ENCODE measurements around the gene OBSL1.

OBSL1 gene

GRCh38 chr2:219563271-219563928 lies 7.9 kb downstream of the OBSL1 start:
- Histone ChIP-seq H3K36me3 (ENCODE audit: control insufficient read depth, insufficient read depth, low read length) (peaks cover 34% of the 10 kb centered on the region), H3K27me3 (ENCODE audit: control insufficient read depth, insufficient read depth, low read length) (no peaks in the 10 kb centered on the region), H3K4me1 (ENCODE audit: control insufficient read depth, insufficient read depth, low read length) (peaks cover 51% of the 10 kb centered on the region), H3K4me3 (ENCODE audit: low read depth, low read length) (no peak overlapping the region), H3K9me3 (ENCODE audit: control insufficient read depth, insufficient read depth, low read length) (no peaks in the 10 kb centered on the region), H3K9ac (ENCODE audit: low read depth, low read length) (no peak overlapping the region), H3K27ac (ENCODE audit: low read depth, low read length) (no peak overlapping the region)

- no peak overlapping the region for H3K9ac ChIP-seq (ENCODE audit: low read depth, low read length)
- peaks cover 34% of the 10 kb centered on the region for H3K36me3 ChIP-seq (ENCODE audit: control insufficient read depth, insufficient read depth, low read length)
- H3K27ac ChIP-seq (ENCODE audit: low read depth, low read length) = peak overlapping the region; percentile 37
- no peaks in the 10 kb centered on the region for H3K9me3 ChIP-seq (ENCODE audit: control insufficient read depth, insufficient read depth, low read length)
- H3K27me3 ChIP-seq (ENCODE audit: control insufficient read depth, insufficient read depth, low read length) = no peaks in the 10 kb centered on the region
- peaks cover 51% of the 10 kb centered on the region for H3K4me1 ChIP-seq (ENCODE audit: control insufficient read depth, insufficient read depth, low read length)
- no peak overlapping the region for H3K4me3 ChIP-seq (ENCODE audit: low read depth, low read length)
Observed at GRCh38 chr2:219562049-219563020, 9.0 kb downstream of the OBSL1 start.

GRCh38 chr2:219561179-219562048 lies 9.9 kb downstream of the OBSL1 start:
- H3K9me3 ChIP-seq (ENCODE audit: control insufficient read depth, insufficient read depth, low read length) = no peaks in the 10 kb centered on the region

DNA sequence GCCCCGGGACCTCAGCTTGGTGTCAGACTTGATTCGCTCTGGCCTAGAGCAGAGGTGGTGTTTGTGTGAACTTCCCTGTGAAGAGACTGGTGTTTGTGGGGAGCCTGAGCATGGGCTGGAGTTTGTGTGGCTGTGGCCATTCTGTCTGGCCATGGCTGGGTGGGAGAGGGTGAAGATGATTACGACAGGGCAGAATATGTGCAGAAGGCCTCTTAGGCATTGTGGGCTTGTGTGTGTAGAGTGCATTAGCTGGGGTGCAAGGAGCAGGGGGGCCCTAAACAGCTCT lies 10.5 kb downstream of the OBSL1 start:
- Histone ChIP-seq H3K9me3 (ENCODE audit: control insufficient read depth, insufficient read depth, low read length) (no peaks in the 10 kb centered on the region), H3K9ac (ENCODE audit: low read depth, low read length) (no peak overlapping the region), H3K27me3 (ENCODE audit: control insufficient read depth, insufficient read depth, low read length) (no peaks in the 10 kb centered on the region), H3K4me3 (ENCODE audit: low read depth, low read length) (no peak overlapping the region), H3K4me1 (ENCODE audit: control insufficient read depth, insufficient read depth, low read length) (peaks cover 42% of the 10 kb centered on the region), H3K27ac (ENCODE audit: low read depth, low read length) (no peak overlapping the region), H3K36me3 (ENCODE audit: control insufficient read depth, insufficient read depth, low read length) (peaks cover 42% of the 10 kb centered on the region)

More at GRCh38 chr2:219561179-219562048, 9.9 kb downstream of the OBSL1 start:
- Histone ChIP-seq H3K4me3 (ENCODE audit: low read depth, low read length) (no peak overlapping the region), H3K27me3 (ENCODE audit: control insufficient read depth, insufficient read depth, low read length) (no peaks in the 10 kb centered on the region), H3K9ac (ENCODE audit: low read depth, low read length) (no peak overlapping the region), H3K27ac (ENCODE audit: low read depth, low read length) (peak overlapping the region; percentile 37), H3K4me1 (ENCODE audit: control insufficient read depth, insufficient read depth, low read length) (peaks cover 48% of the 10 kb centered on the region), H3K36me3 (ENCODE audit: control insufficient read depth, insufficient read depth, low read length) (peaks cover 37% of the 10 kb centered on the region)

DNA sequence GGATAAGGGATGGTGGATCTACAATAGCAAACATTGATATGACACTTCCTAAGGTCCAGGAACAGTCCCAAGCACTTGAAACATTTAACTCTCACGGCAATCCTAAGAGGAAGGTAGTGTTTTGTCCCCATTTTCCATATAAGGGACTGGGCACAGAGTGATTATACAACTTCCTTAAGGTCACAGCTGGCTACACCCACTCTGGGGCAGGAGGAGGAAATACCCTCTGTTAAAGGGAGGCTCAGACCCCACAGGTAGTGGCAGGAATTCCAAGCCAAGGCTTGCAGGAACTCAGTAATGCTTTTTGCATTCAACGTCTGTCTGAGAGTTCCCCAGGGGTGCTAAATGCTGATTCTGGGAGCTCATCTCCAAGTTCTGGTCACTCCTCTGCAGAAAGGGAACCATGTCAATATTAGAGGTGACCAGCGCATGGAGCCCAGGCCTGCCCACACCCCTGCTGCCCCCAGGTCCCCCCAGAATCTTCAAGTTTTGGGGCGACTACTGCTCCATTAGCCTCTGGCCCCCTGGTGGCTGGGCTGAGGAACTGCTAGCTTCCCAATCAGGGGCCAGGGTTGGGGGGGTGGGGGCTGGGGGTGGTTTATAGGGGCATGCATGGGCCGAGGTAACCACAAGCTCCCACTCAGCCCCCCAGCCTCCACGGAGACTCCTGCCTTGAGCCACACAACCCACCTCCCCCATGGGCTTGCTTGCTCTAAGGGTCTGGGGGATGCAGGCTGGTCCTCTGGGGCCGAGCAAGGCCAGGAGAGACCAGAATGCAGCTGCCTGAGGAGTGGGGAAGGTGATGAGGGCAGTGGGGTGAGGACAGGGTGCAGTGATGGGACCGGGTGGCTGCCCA lies 11.1 kb downstream of the OBSL1 start:
- Histone ChIP-seq H3K9ac (ENCODE audit: low read depth, low read length) (no peak overlapping the region), H3K27ac (ENCODE audit: low read depth, low read length) (peak overlapping the region; percentile 37), H3K9me3 (ENCODE audit: control insufficient read depth, insufficient read depth, low read length) (no peaks in the 10 kb centered on the region), H3K4me1 (ENCODE audit: control insufficient read depth, insufficient read depth, low read length) (peaks cover 37% of the 10 kb centered on the region), H3K4me3 (ENCODE audit: low read depth, low read length) (no peak overlapping the region), H3K36me3 (ENCODE audit: control insufficient read depth, insufficient read depth, low read length) (peaks cover 42% of the 10 kb centered on the region), H3K27me3 (ENCODE audit: control insufficient read depth, insufficient read depth, low read length) (no peaks in the 10 kb centered on the region)

GRCh38 chr2:219559156-219559915 lies 12.0 kb downstream of the OBSL1 start:
- Histone ChIP-seq H3K4me3 (ENCODE audit: low read depth, low read length) (no peak overlapping the region), H3K4me1 (ENCODE audit: control insufficient read depth, insufficient read depth, low read length) (peaks cover 32% of the 10 kb centered on the region), H3K36me3 (ENCODE audit: control insufficient read depth, insufficient read depth, low read length) (peaks cover 39% of the 10 kb centered on the region), H3K27me3 (ENCODE audit: control insufficient read depth, insufficient read depth, low read length) (peaks cover under 1% of the 10 kb centered on the region; the same call in 1 of the 2 replicates), H3K9me3 (ENCODE audit: control insufficient read depth, insufficient read depth, low read length) (no peaks in the 10 kb centered on the region), H3K9ac (ENCODE audit: low read depth, low read length) (no peak overlapping the region), H3K27ac (ENCODE audit: low read depth, low read length) (no peak overlapping the region)

DNA sequence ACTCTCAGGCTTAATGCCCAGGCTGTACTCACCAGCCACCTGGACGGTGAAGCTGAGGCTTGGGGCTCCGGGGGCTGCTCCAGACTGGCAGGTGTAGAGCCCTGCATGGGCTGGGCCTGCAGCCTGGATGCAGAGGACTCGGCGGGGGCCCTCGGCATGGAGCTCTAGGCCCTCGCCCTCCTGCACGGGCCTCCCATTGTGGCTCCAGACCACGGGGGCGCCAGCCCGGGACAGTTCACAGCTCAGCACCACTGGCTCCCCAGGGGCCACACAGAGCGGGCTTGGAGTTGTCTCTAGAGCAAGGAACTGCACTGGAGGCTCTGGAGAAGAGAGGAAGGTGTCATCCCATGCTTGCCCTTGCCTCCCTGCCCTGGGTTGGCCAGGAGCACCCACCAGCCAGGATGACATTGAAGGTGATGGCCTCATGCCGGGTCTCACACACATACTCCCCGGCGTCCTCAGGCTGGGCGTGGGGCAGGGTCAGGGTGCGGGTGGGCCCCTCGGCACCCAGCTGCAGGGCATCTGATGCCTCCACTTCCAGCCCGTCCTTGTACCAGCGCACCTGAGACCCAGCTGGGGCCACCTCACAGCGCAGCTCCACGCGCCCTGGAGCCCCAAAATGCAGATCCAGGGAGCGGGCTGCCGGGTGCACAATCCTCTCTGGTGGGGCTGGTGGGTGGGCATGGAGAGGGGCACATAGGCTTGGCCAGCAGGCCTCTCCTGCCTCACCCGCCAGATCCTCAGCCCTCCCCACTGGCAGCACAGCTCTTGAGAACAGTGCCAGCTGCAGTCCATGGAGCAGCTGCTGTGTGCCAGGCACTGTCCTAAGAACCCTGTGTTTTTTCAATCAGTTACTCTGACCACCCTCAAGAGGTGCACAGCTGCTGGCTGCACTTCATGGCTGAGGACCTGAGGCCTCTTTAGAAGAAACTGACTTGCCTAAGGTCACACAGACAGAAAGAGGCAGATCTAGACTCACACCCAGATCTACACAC lies 13.3 kb downstream of the OBSL1 start:
- Histone ChIP-seq H3K4me1 (ENCODE audit: control insufficient read depth, insufficient read depth, low read length) (peaks cover 34% of the 10 kb centered on the region), H3K4me3 (ENCODE audit: low read depth, low read length) (no peak overlapping the region)

DNA sequence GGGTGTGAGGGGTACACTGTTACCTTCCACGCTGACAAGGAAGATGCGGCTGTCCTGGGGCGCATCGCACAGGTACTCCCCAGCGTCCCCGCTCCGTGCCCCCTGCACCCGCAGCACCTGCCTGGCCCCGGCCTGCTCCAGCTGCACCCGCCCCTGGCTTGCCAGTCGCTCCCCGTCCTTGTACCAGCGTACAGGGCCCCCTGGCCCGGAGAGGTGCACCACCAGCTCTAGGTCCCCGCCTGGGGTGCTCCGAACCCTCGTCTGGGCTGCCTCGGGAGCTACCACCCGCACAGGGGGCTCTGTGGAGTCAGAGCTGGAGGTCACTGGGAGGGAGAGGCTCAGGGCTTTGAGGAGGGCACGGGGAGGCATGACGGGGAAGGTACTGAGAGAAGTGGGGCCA lies 14.0 kb downstream of the OBSL1 start:
- H3K27ac ChIP-seq (ENCODE audit: low read depth, low read length) = no peak overlapping the region
- no peak overlapping the region for H3K9ac ChIP-seq (ENCODE audit: low read depth, low read length)
- peaks cover 16% of the 10 kb centered on the region for H3K27me3 ChIP-seq (ENCODE audit: control insufficient read depth, insufficient read depth, low read length)
- H3K4me1 ChIP-seq (ENCODE audit: control insufficient read depth, insufficient read depth, low read length) = peaks cover 31% of the 10 kb centered on the region
- H3K4me3 ChIP-seq (ENCODE audit: low read depth, low read length) = no peak overlapping the region
- H3K36me3 ChIP-seq (ENCODE audit: control insufficient read depth, insufficient read depth, low read length) = peaks cover 19% of the 10 kb centered on the region
- no peaks in the 10 kb centered on the region for H3K9me3 ChIP-seq (ENCODE audit: control insufficient read depth, insufficient read depth, low read length)

More for the DNA sequence above, 13.3 kb downstream of the OBSL1 start:
- no peak overlapping the region for H3K27ac ChIP-seq (ENCODE audit: low read depth, low read length)
- peaks cover 27% of the 10 kb centered on the region for H3K36me3 ChIP-seq (ENCODE audit: control insufficient read depth, insufficient read depth, low read length)
- peaks cover 13% of the 10 kb centered on the region for H3K27me3 ChIP-seq (ENCODE audit: control insufficient read depth, insufficient read depth, low read length)
- no peaks in the 10 kb centered on the region for H3K9me3 ChIP-seq (ENCODE audit: control insufficient read depth, insufficient read depth, low read length)
- H3K9ac ChIP-seq (ENCODE audit: low read depth, low read length) = no peak overlapping the region

GRCh38 chr2:219556413-219556812 lies 14.9 kb downstream of the OBSL1 start:
- peaks cover 17% of the 10 kb centered on the region for H3K36me3 ChIP-seq (ENCODE audit: control insufficient read depth, insufficient read depth, low read length)
- H3K9me3 ChIP-seq (ENCODE audit: control insufficient read depth, insufficient read depth, low read length) = no peaks in the 10 kb centered on the region
- H3K9ac ChIP-seq (ENCODE audit: low read depth, low read length) = no peak overlapping the region
- H3K27ac ChIP-seq (ENCODE audit: low read depth, low read length) = no peak overlapping the region
- peaks cover 22% of the 10 kb centered on the region for H3K4me1 ChIP-seq (ENCODE audit: control insufficient read depth, insufficient read depth, low read length)
- H3K27me3 ChIP-seq (ENCODE audit: control insufficient read depth, insufficient read depth, low read length) = peaks cover 16% of the 10 kb centered on the region
- no peak overlapping the region for H3K4me3 ChIP-seq (ENCODE audit: low read depth, low read length)
